ENCODE data around the gene CAMK4.
"Not testable (repeated sequence)": the region's sequence is repeated elsewhere in the genome, so short reads cannot be mapped to it uniquely, and the experiment has no call there.

Gene CAMK4

DNA sequence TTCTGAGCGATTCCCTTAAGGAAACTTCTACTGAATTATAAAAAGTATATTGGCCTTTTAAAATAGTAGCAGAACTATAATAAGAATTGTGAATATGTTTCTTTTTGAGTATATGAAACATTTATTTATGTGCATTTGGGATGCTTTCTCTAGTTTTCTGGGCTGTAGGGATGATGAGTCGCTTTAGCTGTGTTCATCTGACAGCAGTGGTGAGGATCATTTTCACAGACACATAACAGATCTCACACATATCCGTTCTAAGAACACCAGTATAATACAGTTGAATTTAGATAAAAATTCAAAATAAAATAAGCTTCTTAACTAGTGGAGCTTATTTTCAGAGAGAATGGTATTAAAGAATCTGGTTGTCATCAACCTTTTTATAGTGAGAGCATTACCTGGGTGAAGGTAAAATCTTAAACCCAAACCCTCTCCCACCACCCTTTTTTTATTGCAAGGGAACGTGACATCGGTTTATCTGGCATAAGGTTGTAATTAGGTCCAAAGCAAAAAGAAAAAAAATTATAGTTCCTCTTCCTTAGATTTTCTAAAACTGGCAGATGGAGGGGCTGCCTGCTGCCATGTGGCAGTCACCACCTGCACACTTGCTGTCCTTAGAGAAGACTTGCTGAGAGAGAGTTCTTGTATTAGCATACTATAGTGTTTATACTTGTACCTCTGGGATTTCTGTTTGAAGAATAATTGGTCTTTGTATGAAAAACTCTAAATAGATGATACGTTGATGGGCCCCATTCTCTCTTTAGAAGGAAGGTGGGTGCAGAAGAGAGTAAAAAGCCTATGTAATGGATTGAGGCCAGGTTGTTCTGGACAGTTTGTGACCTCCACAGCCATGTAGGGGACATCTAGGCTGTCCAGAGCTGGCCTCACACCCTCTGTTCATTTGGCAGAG, 86.8 kb downstream of the CAMK4 start:
- no peak for DNase-seq (ENCODE audit: low read depth in 2 of 2)

DNA sequence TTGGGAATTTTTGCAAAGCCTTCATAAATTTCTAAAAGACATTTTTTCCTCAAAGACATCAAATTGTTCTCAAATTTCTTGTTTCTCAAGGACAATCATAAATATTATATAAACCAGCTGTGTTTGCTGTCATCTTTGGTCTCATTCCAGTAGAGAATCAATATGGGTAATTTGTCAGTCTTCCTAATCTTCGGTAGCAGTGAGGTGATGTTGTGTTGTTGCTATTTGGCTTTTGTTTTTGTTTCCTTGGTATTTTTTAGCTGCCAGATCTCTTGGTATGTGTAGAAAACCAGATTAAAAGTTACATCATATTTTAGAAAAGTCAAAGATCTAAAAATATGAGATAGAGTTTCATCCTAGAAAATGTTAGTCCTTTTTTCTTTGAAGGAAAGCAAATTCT, 87.5 kb downstream of the CAMK4 start:
- no peak for DNase-seq (ENCODE audit: low read depth in 2 of 2)

DNA sequence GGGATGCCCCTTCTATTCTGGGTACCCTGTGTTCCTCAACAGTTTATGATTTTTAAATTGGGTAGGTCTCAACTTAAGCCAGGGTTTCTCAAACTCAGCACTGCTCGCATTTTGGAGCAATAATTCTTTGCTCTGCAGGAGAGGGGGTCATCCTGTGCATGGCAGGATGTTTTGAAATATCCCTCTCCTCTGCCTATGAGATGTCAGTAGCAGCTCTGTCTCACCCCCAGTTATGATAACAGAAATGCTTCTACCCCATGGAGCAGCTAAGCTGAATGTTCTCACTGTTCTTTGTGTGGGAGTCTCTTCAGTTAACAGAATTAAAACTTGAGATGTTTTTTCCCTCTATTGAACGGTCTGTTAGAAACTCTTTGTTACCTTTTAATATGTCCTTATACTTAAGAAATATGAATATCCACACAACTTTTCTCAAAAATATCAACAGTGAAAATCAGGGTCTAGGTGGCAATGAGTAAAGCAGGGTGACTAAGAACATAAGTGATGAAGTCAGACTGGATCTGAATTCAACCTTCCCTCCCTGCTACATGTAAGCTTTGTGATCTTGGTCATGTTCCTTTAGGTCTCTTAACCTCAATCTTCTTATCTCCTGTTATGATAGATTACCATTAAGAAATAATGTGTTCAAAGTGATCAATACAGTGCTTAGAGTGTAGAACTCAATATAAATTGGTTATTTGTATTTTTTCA, 89.0 kb downstream of the CAMK4 start:
- no peak for DNase-seq (ENCODE audit: low read depth in 2 of 2)

DNA sequence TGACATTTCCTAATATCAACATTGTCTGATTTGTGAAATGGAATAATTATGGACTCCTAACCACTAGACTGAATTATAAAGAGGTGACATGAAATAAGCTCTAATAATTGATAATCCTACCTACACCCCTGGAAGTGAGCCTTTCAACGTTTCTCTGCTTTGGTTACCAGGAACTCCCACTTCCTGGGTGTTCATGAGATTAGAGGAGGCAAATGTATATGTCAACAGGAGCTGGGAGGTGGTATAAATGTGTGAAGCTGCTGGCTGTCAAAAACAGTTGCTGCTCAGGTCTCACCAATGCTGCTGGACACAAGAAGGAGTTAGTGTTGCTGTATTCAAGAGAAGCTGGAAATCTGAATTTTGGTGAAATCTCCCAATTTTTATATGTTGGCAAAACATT, 96.8 kb downstream of the CAMK4 start:
- no peak for DNase-seq (ENCODE audit: low read depth in 2 of 2)

DNA sequence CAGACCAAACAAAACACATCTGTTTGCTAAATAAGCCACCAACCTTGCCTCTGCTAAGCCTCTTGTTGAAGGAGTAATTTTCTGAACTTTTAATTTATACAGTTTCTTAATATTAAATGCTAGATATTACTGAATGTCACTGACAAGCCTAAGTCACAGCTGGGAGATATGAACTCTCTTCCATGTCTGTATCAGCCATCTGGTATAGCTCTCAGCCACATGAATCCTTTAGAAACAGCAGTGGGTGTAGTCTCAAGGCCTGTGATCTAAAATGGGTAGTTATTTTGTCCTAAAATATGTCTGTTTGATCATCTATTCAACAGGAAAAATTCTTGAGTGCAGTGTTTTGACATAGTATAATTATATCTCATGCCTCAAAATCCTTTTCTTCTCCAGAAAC, 97.2 kb downstream of the CAMK4 start:
- no peak for DNase-seq (ENCODE audit: low read depth in 2 of 2)

DNA sequence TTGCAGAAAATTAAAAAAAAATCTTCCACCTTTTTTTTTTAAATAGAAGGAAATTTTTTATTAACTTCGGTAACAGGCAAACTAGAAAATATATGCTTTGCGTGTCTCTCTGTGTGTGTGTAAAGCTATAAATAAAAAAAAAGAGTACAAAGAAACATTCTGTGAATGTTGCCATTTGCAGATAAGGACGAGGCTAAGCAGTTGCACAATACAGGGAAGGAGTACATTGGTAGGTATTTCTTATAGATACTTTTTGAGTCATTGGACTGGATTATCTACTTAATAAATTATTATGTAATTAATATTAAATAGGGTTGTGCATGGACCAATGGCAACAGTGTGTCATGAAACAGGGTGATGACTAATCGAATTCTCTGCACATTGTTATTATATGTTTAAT, 102.4 kb downstream of the CAMK4 start:
- no peak for DNase-seq (ENCODE audit: low read depth in 2 of 2)

DNA sequence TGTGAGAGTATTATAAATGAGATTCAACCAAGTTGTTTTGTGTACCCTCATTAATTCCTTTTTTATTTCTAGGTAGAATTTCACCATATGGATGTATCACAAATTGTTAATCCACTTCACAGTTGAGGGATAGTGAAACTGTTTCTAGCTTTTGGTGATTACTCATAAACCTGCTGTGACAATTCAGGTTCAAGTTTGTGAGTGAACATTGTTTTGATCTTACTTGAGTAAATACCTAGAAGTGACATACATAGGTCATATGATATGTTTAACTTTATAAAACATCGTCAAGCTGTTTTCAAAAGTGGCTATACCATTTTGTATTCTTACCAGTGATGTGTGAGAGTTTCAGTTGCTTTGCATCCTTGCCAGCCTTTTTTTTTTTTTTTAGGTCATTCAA, 112.9 kb downstream of the CAMK4 start:
- DNase-seq (ENCODE audit: low read depth in 2 of 2), result no peak

DNA sequence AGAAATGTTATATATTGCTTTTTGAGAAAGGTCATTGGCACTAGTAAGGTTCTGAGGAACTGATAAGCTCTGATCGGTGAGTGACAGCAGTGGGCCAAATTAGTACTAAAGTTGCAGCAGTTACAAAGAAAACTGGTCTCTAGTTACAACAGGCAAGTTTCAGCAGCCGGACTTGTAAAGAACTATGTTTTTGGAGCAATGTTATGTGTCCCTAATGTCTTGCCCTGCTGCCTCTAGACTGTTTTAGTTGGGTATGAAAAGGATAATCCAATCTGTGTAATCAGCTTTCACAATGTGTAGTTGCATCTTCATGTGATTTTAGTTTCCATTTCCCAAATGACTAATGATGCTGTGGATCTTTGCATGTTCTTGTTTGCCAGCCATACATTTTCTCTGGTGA, 113.5 kb downstream of the CAMK4 start:
- DNase-seq (ENCODE audit: low read depth in 2 of 2), result no peak

DNA sequence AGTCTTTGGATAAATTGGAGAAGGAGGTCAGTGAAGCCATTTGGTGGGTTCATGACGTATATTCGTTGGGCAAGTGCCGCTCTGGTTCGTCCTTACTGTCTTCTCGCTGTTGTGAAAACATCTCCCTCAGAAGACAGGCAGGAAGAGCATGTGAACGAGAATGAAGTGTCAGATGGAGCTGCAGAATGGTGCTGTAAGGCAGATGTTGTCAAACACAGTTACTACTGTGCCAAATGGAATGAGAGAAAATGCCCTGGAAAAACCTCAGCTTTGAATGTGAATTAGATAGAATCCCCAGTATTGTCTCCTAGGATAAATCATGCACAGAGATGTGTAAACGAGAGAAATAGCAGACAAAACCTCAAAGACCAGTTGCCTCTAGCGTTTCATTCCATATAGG, 121.5 kb downstream of the CAMK4 start:
- DNase-seq (ENCODE audit: low read depth in 2 of 2), result no peak

DNA sequence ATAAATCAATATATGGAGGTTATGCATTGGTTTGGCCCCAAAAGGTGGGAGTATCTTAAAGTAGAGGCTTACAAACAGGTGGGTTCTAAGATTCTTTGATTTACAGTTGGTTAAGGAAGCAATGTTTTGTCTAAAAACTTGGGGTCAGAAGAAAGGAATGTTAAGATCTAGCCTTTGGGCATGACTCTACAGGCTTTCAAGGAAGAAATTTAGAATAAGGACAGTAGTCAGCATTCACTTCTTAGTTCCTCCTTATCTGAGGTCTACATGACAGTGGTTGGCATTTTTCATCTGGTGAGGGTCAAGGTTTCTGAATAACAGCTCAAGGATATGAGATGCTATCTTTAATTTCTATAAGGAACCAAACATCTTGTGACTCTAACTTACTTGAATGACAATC, 122.8 kb downstream of the CAMK4 start:
- no peak for DNase-seq (ENCODE audit: low read depth in 2 of 2)

DNA sequence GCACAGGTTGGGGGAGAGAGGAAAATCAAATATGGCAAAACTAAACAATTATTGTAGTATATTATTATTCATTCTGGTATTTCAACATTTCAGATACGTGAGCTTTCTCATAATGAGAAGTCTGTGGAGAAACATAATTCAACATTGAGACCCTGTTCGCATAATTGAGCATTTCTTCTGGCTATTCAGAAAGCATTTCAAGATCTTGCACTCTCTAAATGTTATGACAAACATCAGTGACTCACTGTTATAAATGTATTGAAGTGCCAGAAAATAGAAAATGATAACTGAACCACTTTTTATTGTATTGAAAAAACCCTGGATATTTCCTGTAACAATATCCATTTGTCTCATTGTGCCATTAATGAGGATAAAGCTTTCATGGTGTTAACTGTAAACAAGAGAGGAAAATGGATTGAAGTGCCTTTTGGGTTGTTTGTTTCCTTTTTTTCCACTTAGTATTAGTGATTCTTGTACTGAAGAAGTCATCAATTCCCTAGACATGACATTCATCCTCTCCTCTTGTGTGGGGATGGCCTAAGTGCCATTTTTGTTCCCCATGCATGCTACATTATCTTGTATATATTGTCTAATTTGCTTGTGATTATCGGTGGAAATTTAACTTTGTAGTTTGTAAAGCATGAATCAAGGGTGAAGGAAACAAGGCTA, 124.6 kb downstream of the CAMK4 start:
- DNase-seq (ENCODE audit: low read depth in 2 of 2), result no peak

DNA sequence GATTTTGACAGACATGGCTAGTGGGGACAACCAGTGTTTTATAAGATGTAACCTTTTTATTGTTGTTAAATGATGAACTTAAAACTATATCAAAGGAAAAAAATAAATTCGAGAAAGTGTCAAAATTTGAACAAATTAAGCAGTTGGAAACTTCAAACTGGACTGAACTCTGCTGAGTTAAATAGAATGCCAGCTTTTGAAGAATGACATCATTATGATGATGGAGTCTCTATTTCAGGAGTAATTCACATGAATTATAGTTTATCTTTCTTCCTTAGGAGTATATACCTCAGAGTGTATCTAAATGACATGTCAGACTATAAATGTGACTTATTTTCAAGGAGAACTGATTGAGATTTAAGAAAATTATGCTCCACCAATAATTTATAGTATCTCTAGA, 125.2 kb downstream of the CAMK4 start:
- DNase-seq (ENCODE audit: low read depth in 2 of 2), result no peak

DNA sequence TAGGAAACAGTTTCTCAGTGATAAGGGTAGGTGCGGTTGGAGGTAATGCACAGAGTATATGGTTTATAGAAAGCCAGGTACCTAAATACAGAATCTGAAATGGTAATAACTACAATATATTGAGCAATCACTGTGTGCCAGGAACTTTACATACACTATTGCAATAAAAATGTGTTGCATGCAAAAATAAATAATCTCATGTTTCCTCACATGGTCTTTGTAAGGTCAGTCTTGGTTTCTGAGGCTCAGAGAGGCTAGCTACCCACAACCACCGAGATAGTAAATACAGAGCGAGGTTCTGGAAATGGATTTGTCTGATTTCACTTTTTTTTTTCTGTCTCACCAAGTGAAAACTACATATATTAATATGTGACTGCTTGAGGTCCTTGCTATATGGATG, 128.9 kb downstream of the CAMK4 start:
- DNase-seq (ENCODE audit: low read depth in 2 of 2), result no peak

DNA sequence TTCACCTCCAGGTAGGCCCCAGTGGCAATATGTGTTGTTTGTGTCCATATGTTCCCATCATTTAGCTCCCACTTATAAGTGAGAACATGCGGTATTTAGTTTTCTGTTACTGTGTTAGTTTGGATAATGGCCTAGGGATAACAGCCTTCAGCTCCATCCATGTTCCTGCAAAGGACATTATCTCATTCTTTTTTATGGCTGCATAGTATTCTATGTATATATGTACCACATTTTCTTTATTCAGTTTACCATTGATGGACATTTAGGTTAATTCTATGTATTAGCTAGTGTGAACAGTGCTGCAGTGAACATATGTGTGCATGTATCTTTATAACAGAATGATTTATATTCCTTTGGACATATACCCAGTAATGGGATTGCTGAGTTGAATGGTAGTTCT, 134.5 kb downstream of the CAMK4 start:
- not testable (repeated sequence) for DNase-seq (ENCODE audit: low read depth in 2 of 2)

DNA sequence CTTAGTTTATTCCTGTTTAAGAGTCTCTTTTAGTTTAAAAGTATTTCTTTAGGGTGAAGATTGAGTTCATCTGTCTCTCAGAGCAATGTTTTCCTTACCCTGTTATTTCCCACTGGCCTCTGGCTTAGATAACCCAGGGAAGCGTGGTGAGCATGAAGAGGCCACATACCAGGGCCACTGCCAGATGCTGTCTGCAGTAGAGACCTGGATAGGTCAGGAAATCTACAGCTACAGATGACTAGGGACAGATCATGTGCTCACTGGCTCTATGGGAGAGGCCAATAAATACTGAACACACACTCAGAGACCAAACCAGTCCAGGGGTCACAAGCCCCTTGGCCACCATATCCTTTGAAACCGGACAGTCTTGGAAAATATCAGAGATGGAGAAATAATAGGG, 136.0 kb downstream of the CAMK4 start:
- DNase-seq (ENCODE audit: low read depth in 2 of 2), result no peak

DNA sequence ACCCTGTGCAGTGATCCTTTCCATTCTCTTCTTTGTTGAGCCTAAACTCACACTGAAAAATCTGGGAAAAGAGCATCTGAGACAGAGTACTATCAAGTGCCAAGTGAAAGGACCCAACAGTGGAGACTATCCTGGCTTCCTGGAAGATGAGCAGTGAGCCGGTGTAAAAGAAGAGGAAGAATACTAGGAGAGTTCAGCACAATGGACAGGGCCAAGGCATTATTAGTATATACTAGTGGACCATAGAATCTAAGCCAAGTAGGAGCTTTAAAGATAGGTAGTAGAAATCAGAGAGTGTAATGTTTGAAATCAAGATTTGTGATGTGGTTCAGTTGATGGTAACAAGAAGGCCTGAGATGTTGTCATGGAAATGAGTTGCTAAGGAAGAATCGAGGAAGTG, 140.8 kb downstream of the CAMK4 start:
- no peak for DNase-seq (ENCODE audit: low read depth in 2 of 2)

DNA sequence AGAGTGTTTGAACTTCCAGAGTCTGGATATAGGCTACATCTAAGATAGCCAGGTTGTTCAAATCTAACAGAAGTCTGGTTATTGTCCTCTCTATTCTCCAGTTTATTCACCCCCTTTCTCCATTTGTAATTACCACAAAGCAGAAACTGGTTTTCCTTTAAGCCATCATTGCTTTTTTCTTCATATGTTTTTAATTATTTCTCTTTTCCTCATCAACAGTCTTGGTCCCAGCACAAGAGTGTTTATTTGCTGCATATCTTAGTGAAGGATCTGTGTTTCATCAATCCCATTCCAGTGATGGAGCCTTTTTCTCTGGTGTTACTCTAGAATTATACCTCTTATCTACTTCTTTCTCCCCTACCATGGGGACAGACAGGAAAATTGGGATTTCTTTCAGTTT, 142.2 kb downstream of the CAMK4 start:
- no peak for DNase-seq (ENCODE audit: low read depth in 2 of 2)

DNA sequence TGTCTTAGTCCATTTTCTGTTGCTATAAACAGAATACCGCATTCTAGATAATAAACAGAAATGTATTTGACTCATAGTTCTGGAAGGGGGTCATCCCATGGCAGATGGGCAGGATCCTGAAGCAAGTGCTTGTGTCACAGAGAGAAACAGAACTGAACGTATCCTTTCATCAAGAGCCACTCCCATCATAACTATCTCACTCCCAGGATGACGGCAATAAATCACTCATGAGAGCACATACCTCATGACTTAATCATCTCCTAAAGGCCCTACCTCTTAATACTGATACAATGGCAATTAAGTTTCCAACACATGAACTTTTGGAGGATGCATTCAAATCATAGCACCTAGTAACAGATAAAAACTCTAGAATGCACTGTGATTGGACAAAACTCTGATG, 142.9 kb downstream of the CAMK4 start:
- no peak for DNase-seq (ENCODE audit: low read depth in 2 of 2)

DNA sequence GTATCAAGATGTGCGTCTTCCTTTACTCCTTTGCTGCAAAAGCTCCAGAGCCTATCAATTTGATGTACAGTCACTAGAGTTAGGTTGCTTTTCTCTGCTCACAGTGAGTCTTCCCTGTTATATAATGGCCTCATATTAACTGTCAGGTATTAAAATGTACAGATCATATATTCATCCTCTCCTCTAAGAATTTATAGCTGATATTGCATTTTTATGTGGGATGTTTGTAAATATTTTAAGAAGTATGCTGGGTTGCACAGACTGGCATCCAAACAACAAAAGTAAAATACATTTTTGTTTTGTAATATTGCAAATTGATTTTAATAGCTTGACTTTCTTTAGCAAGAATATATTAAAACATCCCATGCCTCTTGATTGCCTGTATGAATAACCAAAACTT, 148.6 kb downstream of the CAMK4 start:
- DNase-seq (ENCODE audit: low read depth in 2 of 2), result no peak

DNA sequence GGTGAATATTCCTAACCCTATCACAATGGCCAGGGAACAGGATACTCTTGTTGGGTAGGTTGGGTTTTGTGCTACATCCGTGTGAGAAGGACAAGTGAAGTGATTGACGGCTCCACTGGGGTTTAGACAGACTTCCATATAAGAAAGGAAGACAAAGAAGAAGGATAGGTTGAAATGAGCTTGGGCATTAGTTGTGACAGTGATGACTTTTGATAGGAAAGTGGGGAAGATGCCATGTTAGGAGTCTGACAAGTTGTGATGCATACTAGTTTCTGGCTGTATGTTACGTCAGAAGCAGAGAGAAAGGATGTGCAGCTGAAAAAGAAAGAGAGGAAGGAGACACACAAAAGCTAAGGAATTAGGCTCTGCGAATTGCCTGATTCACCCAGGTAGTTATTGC, 150.2 kb downstream of the CAMK4 start:
- no peak for DNase-seq (ENCODE audit: low read depth in 2 of 2)

DNA sequence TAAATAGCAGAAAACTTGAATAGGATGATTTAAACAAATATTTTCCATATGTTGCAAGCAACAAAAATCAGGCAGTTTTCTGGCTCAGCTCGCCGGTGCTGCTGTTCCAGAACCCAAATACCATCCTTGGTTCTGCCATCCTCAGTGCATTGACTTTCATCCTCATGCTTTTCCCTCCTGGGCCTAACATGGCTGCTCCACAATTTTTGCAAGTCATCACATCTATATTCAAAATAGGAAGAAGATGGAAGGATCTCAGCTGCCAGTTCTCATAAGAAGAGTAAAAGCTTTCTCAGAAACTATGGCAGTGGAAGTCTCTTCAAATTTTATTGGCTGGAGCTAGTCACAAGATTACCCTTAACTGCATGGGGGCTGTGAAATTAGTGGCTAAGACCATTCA, 151.5 kb downstream of the CAMK4 start:
- no peak for DNase-seq (ENCODE audit: low read depth in 2 of 2)

DNA sequence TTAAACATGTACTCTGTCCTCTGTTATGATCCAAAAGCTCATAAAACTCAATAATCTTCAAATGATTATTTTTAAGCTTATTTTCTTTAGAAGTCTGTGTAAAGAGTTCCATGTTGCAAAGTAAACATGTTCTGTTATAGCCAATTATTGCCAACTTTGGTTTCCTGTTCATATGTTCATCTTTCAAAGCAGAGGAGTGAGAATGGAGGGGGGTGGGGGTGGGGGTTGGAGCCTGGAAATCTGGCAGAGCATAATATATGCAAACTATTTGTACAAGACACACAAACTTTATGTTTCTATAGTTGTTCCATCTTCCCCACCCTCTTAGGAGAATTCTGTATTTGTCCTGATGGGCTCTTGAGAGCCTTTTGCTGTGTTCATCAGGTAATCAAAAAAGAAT, 153.1 kb downstream of the CAMK4 start:
- no peak for DNase-seq (ENCODE audit: low read depth in 2 of 2)

DNA sequence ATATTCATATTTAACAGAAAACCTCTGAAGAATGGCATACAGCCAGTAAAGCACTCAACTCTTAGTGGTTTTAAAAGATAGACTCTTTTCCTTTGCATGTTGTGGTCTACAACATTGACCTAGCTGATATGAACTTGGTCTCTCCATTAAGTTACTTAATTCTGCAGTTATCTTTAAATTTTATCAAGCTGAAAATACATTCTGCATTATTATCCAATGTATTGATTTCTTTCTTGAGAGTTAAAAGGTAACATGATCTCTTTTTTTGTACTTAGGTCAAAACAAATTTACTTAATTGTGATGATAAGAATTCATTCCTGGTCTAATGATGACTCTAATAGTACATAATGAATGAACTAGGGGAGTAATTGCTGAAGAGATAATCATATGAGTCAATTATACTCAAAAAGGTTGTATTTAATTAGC, 155.2 kb downstream of the CAMK4 start:
- DNase-seq (ENCODE audit: low read depth in 2 of 2), result no peak

All from stimulated activated CD8-positive, alpha-beta memory T cell treated with anti-CD3 and anti-CD28 coated beads, Interleukin-2, amount 100 ng/mL, for 48 hours (primary cell).